HG03135 (cell line): Measurements from ENCODE around the gene CBX2.

Experiments used
- ATAC-seq: cut with Tn5 transposase; IDR thresholded peaks from one replicate; pipeline ENCODE4 v1.9.1; 2021; ENCODE audit warnings: mild to moderate bottlenecking, moderate library complexity; ENCODE audit not compliant: unreplicated experiment

CBX2 gene

GRCh38 chr17:79798299-79799173 lies 20.6 kb downstream of the CBX2 start:
- no peak for ATAC-seq

- ATAC-seq, result no peak
These were observed 21.2 kb downstream of the CBX2 start for GRCh38 chr17:79799174-79799537.

DNA sequence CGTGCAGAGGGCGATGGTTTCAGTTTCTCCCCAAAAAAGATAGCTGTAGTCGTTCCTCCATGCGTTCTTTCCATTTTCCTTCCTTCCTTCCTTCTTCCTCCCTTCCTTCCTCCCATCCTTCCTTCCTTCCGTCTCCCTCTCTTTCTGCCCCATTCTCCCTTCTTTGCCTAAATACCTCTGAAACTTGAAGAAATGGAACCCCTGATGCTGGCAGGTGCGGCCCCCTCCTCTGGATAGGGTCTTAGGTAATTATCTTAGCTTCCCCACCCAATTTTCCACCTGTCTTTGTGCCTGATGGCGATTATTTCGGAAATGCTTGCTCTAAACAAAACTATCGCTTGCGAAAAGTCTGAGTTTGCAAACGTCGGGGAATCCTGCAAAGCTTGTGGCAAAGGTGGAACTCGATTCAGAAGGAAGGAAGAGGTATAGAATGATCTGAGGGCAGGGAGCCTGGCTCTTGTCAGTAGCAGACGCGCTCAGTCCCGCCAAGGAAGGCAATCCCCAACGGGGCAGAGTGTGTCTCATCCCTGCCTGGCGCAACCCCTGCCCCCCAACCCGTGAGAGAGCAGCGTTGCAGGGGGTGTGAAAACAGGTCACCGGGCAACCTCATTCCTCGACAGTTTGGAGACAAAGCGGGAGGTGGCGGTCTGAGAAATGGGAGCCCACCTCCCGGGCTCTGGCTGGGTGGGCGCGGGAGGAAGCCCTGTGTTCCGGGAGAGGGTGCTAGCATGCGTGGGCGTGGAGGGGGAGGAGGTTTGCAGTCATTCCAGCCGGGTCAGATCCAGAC lies 21.8 kb downstream of the CBX2 start:
- ATAC-seq, result no peak

DNA sequence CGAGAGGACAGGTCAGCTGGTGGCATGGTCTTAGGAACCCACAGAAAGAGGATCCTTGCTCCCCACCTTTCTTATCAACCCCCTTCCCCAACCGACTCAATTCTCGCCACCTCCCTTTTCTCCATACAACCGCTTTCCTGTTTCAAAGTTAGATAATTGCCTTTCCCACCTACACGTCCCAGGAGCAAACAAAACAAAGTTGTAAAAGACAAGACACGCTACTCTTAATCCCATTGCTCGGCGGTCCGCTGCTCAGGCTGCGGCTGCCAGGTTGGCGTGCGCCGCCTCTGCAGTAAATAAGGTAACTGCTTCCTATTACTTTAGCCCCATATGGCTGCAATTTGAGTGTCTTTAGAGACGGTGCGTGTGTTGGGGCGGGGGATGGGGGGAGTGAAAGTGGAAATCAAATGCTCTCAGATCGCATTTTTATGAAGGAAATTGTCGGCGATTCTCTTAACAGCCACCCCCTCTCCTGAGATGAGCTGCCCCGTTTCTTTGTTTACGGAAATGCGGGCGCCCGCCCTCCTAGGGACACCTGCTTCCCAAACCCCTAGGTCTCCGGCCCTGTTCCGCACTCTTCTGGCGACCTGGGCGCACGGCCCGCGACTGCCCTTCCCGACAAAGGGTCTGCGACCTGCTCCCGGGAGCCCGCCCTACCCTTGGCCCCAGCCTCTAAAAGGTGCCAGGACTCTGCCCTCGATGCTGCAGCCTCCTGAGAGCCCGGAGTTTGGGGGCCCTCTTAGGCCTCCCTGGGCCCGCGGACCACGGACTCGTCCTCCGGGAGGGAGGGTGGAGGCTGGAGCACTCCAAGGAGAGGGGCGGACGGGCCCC lies 22.6 kb downstream of the CBX2 start:
- ATAC-seq, result no peak

DNA sequence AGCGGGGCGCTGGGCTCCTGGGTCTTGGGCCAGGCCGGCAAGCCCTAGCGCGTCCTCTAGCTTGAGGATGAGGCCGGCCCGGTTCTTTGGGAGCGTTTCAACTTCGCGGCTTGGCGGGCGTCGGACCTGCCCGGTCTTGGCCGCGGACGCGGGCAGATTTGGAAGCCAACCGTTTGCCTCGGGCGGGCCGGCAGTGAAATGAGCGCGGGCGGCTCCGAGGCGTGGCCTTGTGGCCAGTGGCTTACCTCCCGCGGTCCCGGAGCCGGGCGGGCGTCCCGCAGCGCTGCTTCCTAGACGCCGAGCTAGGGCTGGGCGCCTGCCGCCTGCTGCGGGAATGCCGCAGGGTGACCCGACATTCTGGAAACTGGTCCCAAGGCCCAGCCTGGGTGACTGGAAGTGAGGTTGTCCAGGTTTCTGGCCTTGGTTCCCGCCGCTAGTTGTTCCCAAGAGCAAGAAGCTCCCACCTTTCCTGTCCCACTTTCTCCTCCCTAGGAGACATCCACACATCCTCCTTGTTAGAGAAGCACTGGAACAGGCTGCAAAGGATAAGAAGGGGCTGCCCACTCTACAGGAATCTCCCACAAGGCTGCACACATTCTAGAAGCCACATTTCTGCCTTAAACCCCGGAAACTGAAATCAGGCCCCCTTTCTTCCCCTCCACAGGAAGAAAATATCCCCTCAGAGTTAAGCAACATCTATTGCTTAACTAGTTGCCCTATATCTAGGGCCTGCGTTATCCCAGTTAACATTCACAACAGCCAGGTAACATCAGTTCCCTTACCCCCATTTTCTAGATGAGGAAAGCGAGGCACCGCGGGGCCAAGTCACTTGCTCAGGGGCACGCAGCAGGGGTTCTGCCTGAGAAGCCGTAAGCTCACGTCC lies 23.4 kb downstream of the CBX2 start:
- no peak for ATAC-seq

DNA sequence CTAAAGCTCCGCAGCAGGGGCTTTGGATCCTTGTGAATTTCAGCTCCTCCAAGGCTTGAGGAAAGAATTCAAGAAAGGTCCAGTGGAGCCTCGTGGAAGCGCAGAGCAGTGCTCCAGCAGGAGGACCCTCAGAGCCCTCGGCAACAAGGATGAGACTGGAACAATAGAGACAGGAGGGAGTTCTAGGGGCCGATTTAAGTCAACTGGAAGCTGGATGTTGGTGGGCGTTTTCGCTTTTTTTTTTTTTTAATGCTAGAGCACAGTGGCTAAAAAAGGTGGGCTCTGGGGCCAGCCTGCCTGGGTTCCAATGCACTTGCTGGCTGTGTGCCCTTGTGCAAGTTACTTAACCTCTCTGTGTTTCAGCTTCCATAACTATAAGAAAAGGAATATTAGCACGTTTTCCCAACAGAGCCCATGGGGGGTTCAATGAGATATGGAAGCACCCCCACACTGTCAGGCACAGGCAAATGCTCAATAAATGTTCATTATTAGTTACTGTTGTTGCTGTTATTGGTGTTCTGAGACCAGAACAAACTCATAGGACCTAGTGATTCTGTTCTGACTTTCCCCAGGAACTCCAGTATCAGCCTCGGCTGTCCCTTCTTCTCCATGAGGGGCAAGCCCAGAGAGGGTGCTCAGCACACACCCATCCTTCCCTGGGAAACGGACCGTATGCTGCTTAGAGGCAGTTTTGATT lies 24.2 kb downstream of the CBX2 start:
- no peak for ATAC-seq

DNA sequence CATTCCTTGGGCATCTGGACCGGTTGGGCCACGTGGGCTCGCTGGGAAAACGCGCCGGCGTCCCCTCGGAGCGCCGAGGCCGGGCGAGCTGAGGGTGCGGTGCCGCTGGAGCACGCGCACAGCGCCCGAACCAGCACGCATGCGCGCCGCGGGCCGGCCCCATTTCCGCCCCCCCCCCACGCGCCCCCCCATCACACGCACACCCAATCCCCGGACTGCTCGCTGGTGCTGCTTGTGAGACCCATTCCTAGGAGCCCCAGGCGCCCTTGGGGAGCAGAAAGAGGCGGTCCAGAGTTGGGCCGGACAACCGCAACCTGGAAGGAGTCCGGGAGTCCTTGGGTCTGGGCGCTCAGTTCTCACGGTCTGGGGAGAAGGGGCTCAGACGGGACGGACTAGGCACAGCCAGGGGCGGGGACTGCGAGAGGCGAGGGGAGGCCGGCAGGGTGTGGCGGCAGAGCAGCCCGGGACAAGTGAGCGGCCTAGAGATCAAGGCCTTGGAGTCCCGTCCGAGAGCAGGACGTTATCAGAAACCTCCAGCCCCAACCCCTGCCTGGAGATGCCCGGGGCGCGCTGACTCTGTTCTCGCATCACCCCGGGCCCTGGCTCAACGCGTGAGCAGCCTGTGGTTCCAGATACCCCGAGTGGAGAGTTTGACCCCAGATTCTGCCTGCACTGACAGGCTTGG lies 24.9 kb downstream of the CBX2 start:
- ATAC-seq, result no peak

DNA sequence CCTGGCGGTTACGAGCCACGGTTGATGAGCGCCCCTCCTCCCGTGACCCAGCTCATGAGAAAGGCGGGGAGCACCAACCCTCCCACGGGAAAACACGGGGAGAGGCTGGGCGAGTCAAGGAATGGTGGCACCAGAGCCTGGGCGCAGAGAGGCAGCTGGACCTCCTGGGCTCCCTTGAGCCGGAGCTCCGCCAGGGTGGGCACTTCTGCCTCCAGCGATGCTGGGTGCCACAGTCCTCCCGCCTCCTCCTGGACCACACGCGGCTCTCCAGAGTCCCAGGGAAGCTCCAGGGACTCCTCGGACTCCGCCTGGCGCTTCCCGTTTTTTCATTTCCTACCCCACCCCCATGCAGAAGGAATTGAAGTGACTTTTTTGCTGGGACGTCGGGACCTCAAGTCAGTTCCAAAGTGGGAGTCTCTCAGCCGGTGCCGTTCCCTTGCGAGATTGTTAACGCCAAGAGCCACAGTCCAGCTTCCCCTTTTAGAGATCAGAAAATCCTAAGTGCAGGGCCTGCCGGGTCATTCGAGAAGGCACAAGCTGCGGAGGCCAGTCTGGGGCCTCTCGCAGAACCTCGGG lies 25.6 kb downstream of the CBX2 start:
- ATAC-seq, result no peak

DNA sequence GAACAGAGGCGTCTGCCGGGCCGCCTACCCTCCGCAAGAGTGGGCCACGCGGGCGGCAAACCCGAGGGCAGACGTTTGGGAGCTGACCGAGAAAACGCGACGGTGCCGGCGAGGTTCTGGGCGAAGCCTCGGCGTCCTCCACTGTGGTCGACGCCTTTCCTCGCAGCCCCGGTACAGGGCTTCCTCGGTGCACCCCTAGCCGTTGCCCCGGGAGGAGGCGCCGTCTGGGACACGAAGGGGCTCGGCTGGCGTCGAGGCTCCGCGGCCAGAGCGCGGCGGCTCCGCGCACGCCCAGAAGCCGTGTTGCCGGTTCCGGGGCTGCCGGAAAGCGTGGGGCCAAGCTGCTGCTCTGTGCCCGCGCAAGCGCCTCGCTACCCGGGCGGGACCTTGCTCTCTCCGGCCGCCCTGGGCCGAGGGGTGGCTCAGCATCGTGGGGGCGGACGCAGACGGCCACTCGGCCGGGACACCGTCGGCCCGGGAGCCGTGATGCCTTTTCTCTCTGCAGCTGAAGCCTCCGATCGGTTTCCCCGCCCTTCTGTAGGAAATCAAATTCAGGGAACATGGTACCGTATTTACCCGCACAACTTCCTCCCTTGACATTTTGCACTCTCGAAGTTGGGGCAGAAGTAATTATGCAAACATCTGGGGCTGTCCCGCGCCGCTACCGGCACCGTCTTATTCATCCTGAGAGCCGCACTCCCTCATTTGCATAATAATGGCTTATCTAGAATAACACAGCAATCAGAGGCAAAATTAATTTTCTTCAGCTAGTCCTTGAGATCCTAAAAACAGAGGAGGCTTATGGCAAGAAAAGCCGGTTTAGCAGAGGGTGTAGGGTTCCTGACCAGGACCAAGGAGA lies 26.3 kb downstream of the CBX2 start:
- ATAC-seq, result peak; percentile 48

DNA sequence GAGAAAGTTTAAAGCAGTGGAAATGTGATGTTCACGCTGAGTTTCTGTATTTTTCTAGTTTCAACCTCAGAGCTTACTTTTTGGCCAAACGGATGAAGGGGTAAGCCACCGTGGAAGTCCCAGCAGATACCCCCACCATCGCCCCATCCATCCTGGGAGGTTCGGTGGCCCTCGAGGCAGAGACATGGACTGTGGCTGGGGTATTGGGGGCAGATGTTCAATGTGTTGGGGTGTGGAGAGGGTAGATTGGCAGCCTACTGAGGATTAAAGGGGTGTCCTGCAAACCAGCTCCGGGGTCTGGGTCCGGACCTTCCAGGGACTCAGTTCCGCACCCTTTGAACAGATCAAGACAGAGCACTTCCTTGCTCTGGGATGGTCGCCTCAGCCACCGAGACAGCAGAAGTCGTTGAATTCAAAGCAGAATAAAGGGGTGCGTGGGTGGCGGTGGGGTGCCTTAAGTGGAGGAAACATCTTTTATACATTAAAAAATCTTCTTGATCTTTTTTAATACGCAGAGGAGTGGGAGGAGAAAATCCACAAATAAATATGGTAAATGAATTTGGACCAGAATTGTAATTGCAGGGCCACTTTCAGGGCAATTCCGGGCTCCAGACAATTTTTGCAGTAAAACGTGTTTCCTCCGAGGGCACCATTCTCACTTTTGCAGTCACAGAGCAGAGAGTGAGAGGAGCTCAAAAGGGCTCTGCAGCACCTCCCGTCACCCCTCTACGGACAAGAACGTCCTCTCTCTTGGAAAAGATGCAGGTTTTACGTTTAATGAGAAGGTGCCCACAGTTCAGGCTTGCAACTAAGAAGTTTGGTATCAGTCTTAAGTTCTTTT lies 27.1 kb downstream of the CBX2 start:
- peak; percentile 7 for ATAC-seq

DNA sequence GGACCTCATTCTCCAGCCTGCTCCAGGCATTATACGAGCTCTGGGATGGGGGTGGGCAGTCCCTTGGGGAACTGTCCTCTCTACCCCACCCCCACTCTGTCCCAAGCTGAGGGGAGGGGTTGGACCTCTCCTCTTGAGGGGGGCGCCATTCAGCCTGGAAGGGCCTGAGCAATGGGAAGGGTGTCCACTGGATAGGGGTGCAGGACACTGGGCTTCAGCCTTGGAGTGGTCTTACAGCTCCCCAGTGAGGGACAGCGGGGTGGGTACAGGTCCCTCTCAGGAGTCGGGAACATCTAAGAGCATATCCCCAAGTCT lies 28.5 kb downstream of the CBX2 start:
- ATAC-seq, result no peak

DNA sequence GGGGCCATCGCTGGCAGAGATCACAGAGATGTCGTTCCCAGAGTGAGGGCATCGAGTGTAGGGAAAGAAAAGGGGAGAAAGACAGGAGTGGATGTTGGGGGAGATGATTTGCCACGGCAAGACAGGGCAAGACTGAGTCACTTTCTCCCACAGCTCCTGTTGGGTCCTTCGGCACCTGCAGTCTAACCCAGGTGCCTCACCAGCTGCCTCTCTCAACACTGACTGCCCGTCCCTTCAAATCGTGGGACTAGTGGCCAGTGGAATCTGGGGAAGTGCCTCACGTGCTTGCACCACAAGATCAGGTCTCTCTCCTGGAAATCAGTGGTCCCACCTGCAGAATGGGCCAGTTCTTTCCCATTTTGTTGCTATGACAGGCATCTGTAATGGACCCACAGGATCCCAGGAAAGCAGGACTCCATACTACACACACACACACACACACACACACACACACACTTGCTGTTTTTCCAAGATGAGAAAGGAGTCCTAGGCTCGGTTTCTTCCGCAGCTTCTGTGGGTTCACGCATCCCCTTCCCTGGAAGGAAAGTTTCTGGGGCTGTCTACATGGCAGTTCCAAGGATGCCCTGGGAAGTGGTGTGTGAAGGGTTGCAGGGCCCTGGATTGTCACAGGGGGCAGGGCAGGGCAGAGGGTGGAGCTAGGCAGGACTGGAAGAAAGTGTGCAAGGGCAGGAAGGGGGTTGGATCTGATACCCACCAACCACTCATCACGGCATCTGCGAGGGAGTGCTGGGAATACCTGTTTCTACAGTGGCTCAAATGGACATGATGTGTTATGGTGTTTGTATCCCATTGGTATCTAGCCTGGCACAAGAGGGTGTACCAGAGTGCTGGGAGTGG lies 29.1 kb downstream of the CBX2 start:
- ATAC-seq, result no peak

- ATAC-seq, result no peak
These were observed 31.0 kb downstream of the CBX2 start for GRCh38 chr17:79808763-79809529.

DNA sequence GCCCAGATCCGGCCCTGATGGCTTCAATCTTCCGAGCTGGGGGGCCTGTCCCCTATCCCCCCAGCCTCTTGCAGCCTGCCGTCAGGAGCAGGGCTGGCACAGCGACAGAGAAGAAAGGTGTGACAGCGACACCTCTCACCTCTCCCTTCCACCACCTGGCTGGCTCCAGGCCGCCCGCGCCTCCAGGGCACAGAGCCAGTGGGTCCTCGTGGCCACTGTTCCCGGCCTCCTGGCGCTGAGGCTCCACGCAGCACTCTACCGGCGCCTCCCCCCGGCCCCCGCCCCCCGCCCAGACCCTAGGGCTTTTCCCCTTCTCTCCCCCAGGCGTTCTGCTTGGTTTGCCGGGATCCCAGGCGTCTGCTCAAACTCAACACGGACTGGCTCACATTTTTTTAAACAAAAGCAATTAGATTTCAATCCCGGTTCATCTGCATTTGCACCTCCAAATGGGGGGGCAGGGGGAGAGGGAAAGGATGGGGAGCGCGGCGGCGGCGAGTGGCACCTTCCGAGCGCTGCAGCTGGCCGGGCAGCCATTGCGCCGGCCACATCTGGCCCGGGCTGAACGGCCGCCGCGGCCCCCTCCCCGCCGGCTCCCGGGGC lies 31.7 kb downstream of the CBX2 start:
- no peak for ATAC-seq
